GM21576 (cell line): ENCODE data around the gene TAF12.
"Not testable (repeated sequence)": the region's sequence is repeated elsewhere in the genome, so short reads cannot be mapped to it uniquely, and the experiment has no call there.

ENCODE experiments used
- ATAC-seq: cut with Tn5 transposase; IDR thresholded peaks from one replicate; pipeline ENCODE4 v1.9.1; 2021; ENCODE audit warnings: mild to moderate bottlenecking, moderate library complexity; ENCODE audit not compliant: unreplicated experiment

Gene TAF12, protein sequence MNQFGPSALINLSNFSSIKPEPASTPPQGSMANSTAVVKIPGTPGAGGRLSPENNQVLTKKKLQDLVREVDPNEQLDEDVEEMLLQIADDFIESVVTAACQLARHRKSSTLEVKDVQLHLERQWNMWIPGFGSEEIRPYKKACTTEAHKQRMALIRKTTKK

DNA sequence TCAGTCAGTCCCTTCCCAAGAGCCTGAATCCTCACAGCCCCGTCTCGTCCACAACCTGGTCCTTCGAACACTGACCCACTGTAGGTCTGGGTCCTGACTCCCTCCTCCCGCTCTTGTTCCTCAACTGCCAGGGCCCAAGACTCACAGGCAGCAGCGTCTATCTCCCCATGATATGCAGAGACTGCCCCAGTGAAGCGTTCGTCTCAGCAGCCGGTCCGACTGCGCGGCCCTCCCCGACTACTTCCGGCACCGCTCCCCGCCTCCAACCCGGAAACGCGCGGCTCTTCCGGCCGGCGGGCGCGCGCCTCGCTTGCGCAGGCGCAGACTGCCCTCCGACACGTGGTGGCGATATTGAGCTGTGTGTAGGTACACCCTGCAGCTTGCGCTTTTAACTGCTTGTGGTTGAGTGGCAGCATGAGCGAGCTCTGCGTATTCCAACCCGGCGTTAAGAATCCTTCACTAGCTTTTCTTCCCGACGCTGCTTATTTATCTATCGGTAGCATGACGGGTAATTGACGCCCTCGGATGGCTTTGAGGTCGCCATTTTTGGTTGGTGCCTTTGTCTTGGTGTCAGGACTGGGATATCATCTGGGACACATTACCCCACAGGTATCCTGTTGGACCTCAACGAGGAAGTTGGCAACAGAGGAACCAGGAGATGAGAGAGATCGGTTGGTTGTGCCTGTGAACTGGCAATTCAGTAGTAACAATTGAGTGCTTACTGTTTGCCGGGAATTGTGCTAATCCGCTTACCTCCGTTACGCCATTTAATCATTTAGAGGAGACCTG lies at the start of gene TAF12:
TAF12 (minus strand) TSS at position 221 of the 789 bp plus-strand sequence. CDS start 20,986 bp downstream, outside the sequence.
- peak; percentile 79 for ATAC-seq

DNA sequence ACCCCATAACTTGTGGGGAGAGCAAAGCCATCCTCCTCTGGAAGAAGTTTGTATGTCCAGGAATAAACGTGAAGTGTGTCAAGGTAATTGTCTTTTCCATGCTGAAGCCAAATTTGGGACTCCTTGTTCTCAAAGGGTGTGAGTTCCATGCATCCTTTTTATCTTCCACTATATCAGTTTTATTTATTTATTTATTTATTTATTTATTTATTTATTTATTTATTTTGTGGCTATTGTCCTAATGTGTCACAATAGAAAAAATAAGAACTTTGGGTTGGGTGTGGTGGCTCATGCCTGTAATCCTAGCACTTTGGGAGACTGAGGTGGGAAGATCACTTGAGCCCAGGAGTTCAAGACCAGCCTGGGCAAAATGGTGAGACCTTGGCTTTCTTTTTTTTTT lies 48.8 kb upstream of the TAF12 start:
- ATAC-seq: not testable (repeated sequence)

DNA sequence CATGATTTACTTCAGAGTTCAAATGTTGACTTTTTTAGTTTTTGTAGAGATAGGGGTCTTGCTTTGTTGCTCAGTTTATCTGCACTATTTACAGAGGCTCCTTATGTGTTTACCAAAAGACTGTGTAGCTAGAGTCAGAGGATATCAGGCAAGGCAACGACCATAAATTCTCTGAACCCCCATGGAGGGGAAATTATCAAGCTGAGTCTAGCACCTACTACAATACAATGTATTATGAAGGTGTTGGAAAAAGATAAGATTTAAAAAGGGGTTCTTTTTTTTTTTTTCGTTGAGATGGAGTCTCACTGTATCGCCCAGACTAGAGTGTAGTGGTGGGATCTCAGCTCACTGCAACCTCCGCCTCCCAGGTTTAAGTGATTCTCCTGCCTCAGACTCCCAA lies 42.1 kb upstream of the TAF12 start:
- ATAC-seq: no peak

DNA sequence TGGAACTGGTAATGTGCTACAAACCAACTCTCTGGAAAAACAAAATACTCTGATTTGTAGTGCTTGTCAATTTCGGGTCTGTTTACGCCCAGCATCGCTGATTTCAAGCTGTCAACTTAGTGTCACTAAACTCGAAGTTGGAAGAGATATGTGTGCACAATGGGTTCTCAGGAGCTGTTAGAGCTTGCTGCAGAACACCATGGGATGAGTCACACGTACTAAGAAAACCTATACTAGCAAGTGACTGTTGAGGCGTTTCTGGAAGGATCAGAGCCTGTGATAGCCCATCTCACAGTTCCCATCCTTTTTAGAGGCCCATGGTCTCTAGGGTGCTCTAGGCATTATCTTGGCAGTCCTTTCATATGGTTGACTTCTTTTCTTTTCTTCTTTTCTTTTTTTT lies 40.0 kb upstream of the TAF12 start:
- no peak for ATAC-seq

DNA sequence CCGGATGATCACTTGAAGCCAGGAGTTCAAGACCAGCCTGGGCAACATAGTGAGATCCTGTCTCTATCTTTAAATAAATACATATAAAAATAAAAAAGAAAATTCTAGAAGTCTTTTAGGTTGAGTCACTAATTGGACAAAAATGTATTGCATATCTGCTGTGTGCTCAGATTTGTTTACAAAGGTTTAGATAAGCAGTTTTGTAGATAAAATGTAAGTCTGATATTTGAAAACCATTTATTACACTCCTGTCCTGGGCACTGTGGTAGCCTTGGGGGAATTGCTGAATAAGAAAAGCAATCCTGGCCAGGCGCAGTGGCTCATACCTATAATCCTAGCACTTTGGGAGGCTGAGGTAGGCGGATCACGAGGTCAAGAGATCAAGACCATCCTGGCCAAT lies 37.3 kb upstream of the TAF12 start:
- no peak for ATAC-seq

DNA sequence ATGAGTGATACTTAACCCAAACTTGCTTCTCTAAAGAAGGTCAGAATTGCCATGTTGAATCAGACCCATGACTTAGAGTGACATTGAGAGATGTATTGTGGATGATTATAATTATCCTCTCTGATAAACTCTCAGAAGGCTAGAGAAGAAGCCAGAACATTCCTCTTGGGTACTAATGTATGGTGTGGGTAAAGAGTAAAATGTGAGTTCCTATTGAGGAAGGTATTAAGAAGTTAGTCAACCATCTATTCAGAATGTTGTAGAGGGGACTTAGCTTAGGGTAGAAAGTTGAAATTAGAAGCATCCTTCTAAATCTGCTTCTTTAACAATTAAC lies 33.0 kb upstream of the TAF12 start:
- ATAC-seq: no peak

DNA sequence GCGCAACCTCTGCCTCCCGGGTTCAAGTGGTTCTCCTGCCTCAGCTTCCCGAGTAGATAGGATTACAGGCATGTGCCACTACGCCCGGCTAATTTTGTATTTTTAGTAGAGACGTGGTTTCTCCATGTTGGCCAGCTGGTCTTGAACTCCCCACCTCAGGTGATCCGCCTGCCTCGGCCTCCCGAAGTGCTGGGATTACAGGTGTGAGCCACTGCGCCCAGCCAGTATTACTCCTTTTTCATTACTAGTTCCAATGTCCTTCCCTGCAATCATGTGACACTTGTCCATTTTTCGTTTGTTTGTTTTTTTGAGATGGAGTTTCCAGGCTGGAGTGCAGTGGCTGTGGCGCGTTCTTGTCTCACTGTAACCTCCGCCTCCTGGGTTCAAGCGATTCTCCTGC lies 30.1 kb upstream of the TAF12 start:
- not testable (repeated sequence) for ATAC-seq

DNA sequence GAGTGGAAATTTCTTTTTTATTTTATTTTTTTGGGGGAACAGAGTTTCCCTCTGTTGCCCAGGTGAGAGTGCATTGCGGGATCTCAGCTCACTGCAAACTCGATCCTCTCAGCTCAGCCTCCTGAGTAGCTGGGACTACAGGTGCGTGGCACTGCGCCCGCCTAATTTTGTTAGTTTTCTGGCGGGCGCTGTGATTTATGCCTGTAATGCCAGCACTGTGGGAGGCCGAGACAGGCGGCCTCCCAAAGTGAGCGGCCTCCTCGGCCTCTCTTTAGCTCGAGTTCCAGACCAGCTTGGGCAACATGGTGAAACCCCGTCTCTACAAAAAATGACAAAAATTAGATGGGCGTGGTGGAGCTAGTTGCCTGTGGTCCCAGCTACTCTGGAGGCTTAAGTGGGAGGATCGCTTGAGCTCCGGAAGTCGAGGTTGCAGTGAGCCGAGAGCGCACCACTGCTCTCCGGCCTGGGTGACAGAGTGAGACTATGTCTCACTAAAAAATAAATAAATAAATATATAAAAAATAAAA lies 28.4 kb upstream of the TAF12 start:
- ATAC-seq: no peak

DNA sequence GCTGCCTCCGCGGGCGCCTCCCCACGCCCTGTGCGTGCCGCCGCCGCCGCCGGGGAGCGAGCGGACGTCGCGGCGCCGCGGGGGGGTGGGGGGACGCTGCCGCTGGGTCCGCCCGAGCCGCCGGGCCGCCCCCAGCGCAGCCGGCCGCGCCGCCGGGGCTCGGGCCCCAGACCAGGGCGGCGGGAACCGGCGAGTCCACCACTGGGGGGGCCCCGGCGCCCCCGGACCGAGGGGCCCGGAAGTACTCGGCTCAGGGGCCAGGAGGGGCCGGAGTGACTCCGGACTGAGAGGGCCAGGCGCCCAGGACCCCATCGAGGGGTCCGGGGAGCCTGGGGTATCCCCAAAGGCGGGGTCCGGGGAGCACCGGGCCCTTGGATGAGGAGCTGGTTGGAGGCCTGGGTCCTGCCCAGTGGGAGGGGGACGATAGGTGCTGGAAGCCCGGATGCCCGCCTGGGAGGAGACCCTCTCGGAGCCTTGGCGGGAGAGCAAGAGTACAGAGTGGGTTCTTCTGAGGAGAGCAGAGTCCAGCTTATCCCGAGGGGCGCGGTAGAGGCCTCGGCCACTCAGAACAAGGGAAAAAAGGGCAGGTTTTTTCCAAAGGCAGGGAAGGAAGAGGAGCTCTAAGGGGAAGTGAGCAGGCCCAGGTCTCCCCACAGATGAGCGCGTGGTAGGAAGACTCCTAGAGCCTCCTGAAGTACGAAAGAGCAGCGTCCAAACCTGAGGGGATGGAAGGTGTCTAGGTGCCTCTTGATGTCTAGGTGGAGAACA lies 26.3 kb upstream of the TAF12 start:
- peak; percentile 33 for ATAC-seq

DNA sequence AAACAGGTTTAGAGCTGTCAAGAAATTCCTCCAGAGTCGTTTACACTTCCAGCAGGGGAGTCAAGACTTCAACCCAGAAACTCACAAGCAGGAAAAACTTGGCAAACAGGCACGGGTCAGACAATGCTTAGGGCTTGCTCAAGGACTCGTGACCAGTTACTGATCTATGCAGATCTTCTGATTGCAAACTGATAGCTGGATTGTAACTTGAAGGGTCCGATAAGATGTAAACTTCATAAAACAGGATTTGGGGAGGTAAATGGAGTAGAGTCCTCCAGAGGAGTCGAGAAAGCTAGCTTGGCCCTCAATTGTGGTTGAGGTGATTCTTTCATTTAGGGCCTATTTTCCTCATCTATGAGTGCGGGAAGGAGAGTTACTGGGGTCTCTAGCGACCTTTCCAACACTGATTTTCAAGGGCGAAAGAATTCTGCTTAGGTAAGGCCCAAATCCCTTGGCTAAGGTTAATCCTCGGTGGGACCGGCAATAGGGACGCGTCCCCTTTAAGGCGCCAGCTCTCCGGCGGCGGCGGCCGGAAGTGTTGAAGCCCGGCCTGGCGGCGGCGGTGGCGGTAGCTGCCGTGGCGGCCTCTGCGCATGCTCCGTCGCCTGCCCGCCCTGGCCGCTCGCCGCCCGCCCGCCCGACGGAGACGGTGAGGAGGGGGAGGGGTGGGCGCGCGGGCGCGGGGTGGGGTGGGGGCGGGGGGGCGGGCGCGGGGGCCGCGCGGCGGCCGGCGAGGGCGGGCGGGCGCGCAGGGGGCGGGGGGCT lies 25.5 kb upstream of the TAF12 start, which contains the start of gene GMEB1:
GMEB1 (plus strand) TSS at position 594 of the 765 bp plus-strand sequence. CDS start 14,829 bp downstream, outside the sequence.
- peak; percentile 66 for ATAC-seq

DNA sequence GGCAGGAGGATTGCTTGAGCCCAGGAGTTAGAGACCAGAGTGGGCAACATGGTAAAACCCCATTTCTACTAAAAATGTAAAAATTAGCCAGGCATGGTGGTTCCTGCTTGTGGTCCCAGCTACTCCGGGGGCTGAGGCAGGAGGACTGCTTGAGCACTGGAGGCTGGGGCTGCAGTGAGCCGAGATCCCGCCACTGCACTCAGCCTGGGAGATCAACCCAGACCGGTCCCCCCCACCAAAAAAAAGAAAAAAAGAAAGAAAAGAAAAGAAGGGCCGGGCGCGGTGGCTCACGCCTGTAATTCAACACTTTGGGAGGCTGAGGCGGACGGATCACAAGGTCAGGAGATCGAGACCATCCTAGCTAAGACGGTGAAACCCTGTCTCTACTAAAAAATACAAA lies 23.9 kb upstream of the TAF12 start:
- ATAC-seq: no peak

DNA sequence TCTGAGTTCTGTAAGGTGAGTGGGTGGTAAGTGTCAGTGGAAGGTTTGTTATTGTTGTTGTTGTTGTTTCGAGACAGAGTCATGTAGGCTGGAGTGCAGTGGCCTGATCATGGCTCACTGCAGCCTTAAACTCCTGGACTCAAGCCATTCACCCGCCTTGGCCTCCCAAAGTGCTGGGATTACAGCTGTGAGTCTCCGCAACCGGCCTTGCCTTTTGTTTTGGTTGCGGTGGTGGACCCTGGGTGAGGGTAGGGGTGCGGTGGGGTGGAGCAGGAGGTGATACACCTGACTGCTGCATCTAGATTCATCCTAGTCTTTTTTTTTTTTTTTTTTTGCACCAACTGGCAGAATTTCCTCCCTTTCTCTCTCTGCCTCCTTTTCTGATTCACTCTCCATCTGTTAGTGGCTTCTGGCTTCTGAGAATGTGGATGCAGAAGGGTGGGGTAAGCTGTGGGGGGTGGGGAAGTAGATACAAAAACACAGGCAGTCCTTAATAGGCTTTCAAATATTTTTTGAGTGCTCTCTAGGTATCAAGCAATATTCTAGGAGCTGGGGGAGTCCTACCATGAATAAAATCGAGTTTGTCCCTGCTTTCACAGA lies 21.1 kb upstream of the TAF12 start:
- no peak for ATAC-seq

DNA sequence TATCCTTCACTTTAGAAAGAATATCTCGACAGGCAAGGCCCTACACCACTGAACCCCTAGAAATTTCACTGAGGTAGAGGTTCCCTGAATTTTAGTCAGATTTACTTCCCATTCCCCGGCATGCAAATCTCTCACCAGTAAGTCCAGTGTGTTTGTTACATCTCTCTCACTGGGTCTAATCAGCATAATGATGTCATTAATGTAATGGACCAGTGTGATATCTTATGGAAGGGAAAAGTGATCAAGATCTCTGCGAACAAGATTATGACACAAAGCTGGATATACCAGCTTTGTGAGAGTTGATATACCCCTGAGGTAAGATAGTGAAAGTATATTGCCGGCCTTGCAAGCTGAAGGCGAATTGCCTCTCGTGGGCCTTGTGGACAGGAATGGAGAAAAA lies 13.5 kb upstream of the TAF12 start:
- no peak for ATAC-seq

DNA sequence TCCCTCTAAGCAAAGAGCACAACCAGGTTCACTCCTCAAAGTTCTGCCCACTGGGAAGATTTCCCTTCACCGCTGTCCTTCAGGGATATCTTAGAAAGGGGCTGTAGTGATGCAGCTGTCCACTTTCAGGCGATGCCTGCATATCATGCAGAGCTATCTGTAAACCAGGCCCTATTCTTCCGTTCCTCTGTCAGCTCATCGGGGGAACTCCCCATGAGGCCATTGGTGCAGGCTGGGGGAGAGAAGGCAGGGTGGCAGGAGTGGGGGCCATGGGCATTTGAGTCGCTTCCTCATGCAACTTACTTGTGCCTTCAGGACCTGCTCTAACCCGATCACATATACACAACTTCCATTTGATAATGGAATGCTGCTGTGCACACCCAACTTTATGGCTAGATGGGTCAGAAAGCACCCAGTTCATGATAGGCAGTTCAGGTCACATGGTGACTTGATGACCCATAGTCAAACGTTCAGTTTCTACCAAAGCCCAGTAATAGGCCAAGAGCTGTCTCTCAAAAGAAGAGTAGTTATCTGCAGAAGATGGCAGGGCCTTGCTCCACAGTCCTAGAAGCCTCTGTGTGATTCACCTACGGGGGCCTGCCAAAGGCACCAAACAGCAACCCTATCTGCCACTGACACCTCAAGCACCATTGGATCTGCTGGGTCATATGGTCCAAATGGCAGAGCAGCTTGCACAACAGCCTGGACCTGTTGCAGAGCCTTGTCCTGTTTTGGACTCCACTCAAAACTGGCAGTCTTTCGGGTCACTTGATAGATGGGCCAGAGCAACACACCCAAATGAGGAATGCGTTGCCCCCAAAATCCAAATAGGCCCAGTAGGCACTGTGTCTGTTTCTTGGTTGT lies 12.8 kb upstream of the TAF12 start:
- not testable (repeated sequence) for ATAC-seq

DNA sequence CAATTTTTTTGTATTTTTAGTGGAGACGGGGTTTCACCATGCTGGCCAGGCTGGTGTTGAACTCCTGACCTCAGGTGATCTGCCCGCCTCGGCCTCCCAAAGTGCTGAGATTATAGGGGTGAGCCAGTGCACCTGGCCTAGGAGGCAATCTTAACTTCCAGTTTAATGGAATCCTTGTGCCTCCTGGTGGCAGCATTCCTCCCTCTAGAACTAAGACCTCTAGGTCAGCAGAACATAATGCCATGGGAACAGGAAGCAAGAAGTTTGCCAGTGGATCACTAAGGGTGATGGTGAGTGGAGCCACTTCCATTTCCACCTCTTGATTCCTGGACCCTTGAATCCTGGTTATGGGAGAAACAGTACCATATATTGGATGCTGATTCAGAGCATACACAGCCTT lies 11.0 kb upstream of the TAF12 start:
- not testable (repeated sequence) for ATAC-seq

DNA sequence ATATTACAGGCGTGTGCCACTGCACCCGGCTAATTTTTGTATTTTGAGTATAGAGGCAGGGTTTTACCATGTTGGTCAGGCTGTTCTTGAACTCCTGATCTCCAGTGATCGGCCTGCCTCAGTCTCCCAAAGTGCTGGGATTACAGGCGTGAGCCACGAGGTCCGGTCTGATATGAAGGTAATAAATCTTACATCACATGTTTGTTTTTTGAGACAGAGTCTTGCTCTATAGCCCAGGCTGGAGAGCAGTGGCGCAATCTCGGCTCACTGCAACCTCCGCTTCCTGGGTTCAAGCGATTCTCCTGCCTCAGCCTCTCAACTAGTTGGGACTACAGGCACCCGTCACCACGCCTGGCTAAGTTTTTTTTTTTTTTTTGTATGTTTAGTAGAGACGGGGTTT lies 10.2 kb upstream of the TAF12 start:
- not testable (repeated sequence) for ATAC-seq

DNA sequence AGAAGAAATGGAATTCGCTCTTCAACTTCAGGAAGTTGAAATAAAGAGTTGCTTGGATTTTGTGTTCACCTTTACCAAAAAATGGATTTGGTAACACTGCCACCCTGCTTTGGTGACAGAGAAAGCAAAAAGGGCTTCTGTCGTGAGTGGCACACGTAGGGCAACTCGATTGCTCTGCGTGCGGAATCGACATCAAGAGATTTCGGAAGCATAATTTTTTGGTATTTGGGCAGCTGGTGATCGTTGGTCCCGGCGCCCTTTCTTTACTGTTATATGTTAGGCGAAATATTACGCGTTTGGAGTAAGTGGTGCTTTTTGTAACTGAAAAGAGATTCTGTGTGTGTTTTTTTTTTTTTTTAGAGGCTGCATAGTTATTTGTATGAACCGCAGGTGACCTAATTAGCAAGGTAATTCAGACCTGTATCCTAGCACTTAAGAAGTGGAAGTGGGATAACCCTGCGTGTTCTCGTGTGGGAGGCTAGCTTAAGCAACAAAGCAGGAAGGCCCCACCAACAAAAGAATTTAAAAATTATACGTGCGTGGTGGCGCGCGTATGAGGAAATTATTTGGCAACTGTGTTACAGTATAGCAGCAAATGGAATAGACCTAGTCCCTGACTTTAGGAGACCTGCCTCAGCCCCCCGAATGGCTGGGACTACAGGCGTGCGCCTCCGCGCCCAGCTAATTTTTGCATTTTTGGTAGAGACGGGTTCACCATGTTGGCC lies 5.8 kb upstream of the TAF12 start, which contains the start of gene RNU11:
RNU11 (plus strand) TSS at position 127 of the 725 bp plus-strand sequence.
- ATAC-seq: peak; percentile 66

DNA sequence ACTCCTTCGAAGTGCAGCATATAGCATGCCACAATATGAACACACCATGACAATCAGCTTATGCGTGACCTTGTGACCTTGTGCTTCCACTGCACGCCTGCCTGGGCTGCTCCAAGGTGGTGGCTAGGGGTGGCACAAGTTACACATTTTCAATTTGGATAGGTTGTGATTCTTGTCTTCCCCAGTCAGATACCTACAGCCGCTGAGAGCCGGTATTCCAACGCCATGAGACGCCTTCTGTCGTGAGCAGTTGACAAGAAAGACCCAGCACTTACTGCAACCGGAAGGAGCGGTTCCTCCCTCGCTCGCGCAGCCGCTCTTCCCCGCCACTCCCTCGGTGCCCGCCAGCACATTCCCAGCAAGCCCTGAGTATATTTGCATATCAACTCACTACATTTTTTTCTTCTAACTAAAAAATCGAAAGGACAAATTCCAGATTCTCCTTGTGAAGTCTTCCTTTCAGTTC lies 5.2 kb upstream of the TAF12 start:
- peak; percentile 64 for ATAC-seq

DNA sequence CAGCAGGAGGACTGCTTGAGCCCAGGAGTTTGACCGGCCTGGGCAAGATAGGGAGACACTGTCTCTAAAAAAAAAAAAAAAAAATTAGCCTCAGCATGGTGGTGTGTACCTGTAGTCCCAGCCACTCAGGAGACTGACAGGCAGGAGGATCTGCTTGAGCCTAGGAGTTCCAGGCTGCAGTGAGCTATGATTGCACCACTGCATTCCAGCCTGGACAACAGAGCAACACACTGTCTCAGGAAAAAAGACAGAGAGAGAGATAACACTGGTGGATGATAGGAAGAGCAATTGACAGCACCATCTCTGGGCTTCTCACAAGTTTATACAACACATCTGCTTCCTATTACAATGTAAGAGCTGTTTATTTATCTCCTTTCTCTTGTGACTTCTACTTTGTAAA lies 3.2 kb upstream of the TAF12 start:
- no peak for ATAC-seq
